Liver (tissue), 9 donors: Measurements from ENCODE around the gene ADIG. TPM values are rescaled to one million over a fixed set of nuclear protein-coding genes. Genes with fewer than 3 reads are reported as not detected.

Experiments used
- DNase-seq: peaks from one replicate; pipeline ENCODE4 v3.0.0-alpha.2; 2017; ENCODE audit warnings: low spot score
- H3K27ac ChIP-seq, 2 donors: one replicate each; pipeline ENCODE4 v1.7.0; 2013; ENCODE audit warnings: inconsistent platforms in 2 of 2, low read length in 2 of 2, control low read depth in 1 of 2, low read depth in 1 of 2, mild to moderate bottlenecking in 1 of 2
- H3K27me3 ChIP-seq, 4 donors: one replicate each; pipeline versions ENCODE4 v1.6.1 to v1.7.0; 2013; ENCODE audit warnings: low read length in 3 of 4, inconsistent platforms in 1 of 4, mild to moderate bottlenecking in 1 of 4, moderate library complexity in 1 of 4; ENCODE audit not compliant: control insufficient read depth in 4 of 4, insufficient read depth in 4 of 4
- H3K36me3 ChIP-seq, 4 donors: one replicate each; pipeline versions ENCODE4 v1.6.1 to v1.7.0; 2013; ENCODE audit warnings: low read length in 3 of 4, mild to moderate bottlenecking in 3 of 4, low read depth in 1 of 4, moderate library complexity in 1 of 4; ENCODE audit not compliant: control insufficient read depth in 4 of 4, insufficient read depth in 3 of 4
- H3K4me1 ChIP-seq, 4 donors: one replicate each; pipeline versions ENCODE4 v1.6.1 to v1.7.0; 2013; ENCODE audit warnings: low read length in 3 of 4, mild to moderate bottlenecking in 3 of 4, moderate library complexity in 1 of 4; ENCODE audit not compliant: control insufficient read depth in 4 of 4, insufficient read depth in 4 of 4
- H3K4me3 ChIP-seq, 3 donors: one replicate each; pipeline versions ENCODE4 v1.6.1 to v1.7.0; 2013; ENCODE audit warnings: low read length in 3 of 3, control low read depth in 1 of 3, low read depth in 1 of 3, mild to moderate bottlenecking in 1 of 3
- H3K9ac ChIP-seq, 2 donors: one replicate each; pipeline ENCODE4 v1.7.0; 2013; ENCODE audit warnings: low read length in 2 of 2, mild to moderate bottlenecking in 2 of 2, moderate library complexity in 2 of 2, control low read depth in 1 of 2, low read depth in 1 of 2
- H3K9me3 ChIP-seq, 4 donors: one replicate each; pipeline versions ENCODE4 v1.6.1 to v1.7.0; 2013; ENCODE audit warnings: low read length in 3 of 4; ENCODE audit not compliant: control insufficient read depth in 4 of 4
- EGR1 ChIP-seq, 2 donors: IDR thresholded peaks; 2 replicates each; pipeline ENCODE4 v1.6.1; 2016 to 2018; ENCODE audit warnings: antibody characterized with exemption in 2 of 2, low read depth in 2 of 2
- FOXA1 ChIP-seq: IDR thresholded peaks from 2 replicates; pipeline ENCODE4 v1.6.1; 2016; ENCODE audit warnings: antibody characterized with exemption
- FOXA2 ChIP-seq: IDR thresholded peaks from 2 replicates; pipeline ENCODE4 v1.6.1; 2016; ENCODE audit warnings: antibody characterized with exemption
- GABPA ChIP-seq, 2 donors: IDR thresholded peaks in 1 of 2; conservative IDR thresholded peaks in 1 of 2; 2 replicates each; pipeline ENCODE4 v1.6.1; 2016; ENCODE audit warnings: antibody characterized with exemption in 2 of 2, mild to moderate bottlenecking in 1 of 2, moderate library complexity in 1 of 2
- HNF4A ChIP-seq, 2 donors: conservative IDR thresholded peaks; 2 replicates each; pipeline ENCODE4 v1.6.1; 2016; ENCODE audit warnings: antibody characterized with exemption in 2 of 2, mild to moderate bottlenecking in 2 of 2
- HNF4G ChIP-seq: IDR thresholded peaks from 2 replicates; pipeline ENCODE4 v1.6.1; 2016; ENCODE audit warnings: antibody characterized with exemption
- JUND ChIP-seq, 2 donors: IDR thresholded peaks; 2 replicates each; pipeline ENCODE4 v1.6.1; 2016; ENCODE audit warnings: antibody characterized with exemption in 2 of 2
- NR2F2 ChIP-seq: IDR thresholded peaks from 2 replicates; pipeline ENCODE4 v1.6.1; 2016; ENCODE audit warnings: antibody characterized with exemption
- RAD21 ChIP-seq, 2 donors: IDR thresholded peaks; 2 replicates each; pipeline ENCODE4 v1.6.1; 2016; ENCODE audit warnings: antibody characterized with exemption in 2 of 2, mild to moderate bottlenecking in 2 of 2
- RXRA ChIP-seq, 2 donors: IDR thresholded peaks; 2 replicates each; pipeline ENCODE4 v1.6.1; 2017 to 2018; ENCODE audit warnings: antibody characterized with exemption in 2 of 2, mild to moderate bottlenecking in 1 of 2
- SP1 ChIP-seq: IDR thresholded peaks from 2 replicates; pipeline ENCODE4 v1.6.1; 2018; ENCODE audit warnings: antibody characterized with exemption, mild to moderate bottlenecking
- TAF1 ChIP-seq: conservative IDR thresholded peaks from 2 replicates; pipeline ENCODE4 v1.6.1; 2016; ENCODE audit warnings: antibody characterized with exemption, mild to moderate bottlenecking
- WGBS: extraction: QIAGEN DNeasy Blood & Tissue Kit; methylation state at CpG from one replicate; pipeline ENCODE4 v1.1.7; 2013; 5-methylcytosine and 5-hydroxymethylcytosine counted together
- polyA plus RNA-seq, 2 donors: library from polyadenylated mRNA; stranded (reverse) in 1 of 2; unstranded in 1 of 2; fragments of 200-250 nt in 1 of 2; fragments of >200 nt in 1 of 2; fragmentation: Nextera tagmentation in 1 of 2; extraction: Ambion mirVana in 1 of 2; gene quantifications; one replicate each; pipeline versions ENCODE4 v1.2.1 to v1.2.3, GENCODE V29; 2013 to 2015
- total RNA-seq, 2 donors: library from RNA; depleted of rRNA; stranded (reverse); fragments of >200 nt; gene quantifications; one replicate each; pipeline ENCODE4 v1.2.3, GENCODE V29; 2014
- TF ChIP-seq, protein P1 (sequence below): IDR thresholded peaks from 2 replicates; pipeline ENCODE4 v1.6.1; 2016; ENCODE audit warnings: antibody characterized with exemption
- TF ChIP-seq, protein P2 (sequence below): IDR thresholded peaks from 2 replicates; pipeline ENCODE4 v1.6.1; 2016; ENCODE audit warnings: antibody characterized with exemption, mild to moderate bottlenecking
- TF ChIP-seq, protein P3 (sequence below): IDR thresholded peaks from 2 replicates; pipeline ENCODE4 v1.6.1; 2016; ENCODE audit warnings: antibody characterized with exemption
- donor health status: healthy.
- donor health status: healthy.
- donor health status: healthy.
- donor health status: healthy.
- donor health status: healthy.

The ADIG gene
- total and polyA plus RNA-seq, 4 donors, result not detected

DNA sequence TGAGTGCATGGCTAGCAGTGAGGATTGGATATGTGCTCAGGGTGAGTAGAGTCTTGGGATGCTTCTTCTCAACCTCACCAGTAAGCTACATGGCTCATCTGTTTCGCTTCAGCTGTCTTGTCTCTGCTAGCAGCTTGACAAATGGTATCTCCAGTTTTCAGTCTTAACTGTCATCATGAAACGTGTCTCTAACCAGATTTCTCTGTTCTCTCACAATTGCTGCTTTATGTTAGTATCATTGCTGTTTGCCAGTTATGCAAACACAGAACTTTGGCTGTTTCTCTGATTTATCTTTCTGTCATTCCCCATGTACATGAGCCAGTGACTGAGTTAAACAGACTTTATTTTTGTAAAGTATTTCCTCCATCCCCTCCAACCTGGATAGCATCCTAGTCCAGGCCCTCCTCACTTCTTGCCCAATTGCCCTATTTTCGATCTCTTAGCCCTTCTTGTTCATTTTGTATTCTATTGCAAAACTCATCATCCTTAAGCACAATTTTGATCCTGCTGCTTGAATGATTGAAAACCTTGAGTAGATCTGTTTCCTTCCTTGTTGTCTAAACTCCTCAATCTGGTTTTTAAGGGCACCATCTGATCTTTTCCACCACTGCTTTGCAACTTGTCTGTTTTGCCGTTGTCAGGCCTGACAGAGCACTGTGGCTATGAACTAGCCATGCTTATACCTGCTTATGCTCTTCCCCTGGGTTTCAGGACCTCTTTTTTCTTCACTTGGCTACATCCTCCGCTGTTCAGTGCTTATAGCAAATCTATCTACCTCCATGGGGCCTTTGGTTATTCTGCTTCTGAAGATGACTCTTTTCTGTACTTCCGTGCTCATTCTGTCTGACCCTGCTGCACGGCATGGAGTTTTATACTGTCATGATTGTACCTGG lies 37.7 kb upstream of the ADIG start:
- H3K27ac ChIP-seq, result no peak overlapping the region
- no peaks in the 10 kb centered on the region for H3K27me3 ChIP-seq
- DNase-seq, result no peak
- peaks cover 8 to 86% (median 60%) of the 10 kb centered on the region in 4 donors for H3K36me3 ChIP-seq
- no peak overlapping the region for H3K9ac ChIP-seq
- H3K4me3 ChIP-seq, result no peak overlapping the region
- peaks cover 0 to 1% (median 0%) of the 10 kb centered on the region in 4 donors for H3K4me1 ChIP-seq
- WGBS, result 92% methylated on average over 7 of the region's 7 CpGs
- H3K9me3 ChIP-seq, result no peaks in the 10 kb centered on the region
- no peak for TF ChIP-seq NR2F2
- TF ChIP-seq RAD21 (IDR thresholded peaks at IDR 0.05), result no peak
- no peak for TF ChIP-seq EGR1 (IDR thresholded peaks at IDR 0.05; ENCODE audit: low read depth in 2 of 2)
- no peak for TF ChIP-seq TAF1
- TF ChIP-seq, protein P1, sequence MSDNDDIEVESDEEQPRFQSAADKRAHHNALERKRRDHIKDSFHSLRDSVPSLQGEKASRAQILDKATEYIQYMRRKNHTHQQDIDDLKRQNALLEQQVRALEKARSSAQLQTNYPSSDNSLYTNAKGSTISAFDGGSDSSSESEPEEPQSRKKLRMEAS, result no peak
- TF ChIP-seq FOXA1, result no peak
- TF ChIP-seq JUND (IDR thresholded peaks at IDR 0.05), result no peak
- TF ChIP-seq RXRA (IDR thresholded peaks at IDR 0.05), result no peak
- TF ChIP-seq GABPA (IDR thresholded peaks at IDR 0.05 in 1 of 2, conservative IDR thresholded peaks at IDR 0.05 in 1 of 2), result no peak
- TF ChIP-seq, protein P2, sequence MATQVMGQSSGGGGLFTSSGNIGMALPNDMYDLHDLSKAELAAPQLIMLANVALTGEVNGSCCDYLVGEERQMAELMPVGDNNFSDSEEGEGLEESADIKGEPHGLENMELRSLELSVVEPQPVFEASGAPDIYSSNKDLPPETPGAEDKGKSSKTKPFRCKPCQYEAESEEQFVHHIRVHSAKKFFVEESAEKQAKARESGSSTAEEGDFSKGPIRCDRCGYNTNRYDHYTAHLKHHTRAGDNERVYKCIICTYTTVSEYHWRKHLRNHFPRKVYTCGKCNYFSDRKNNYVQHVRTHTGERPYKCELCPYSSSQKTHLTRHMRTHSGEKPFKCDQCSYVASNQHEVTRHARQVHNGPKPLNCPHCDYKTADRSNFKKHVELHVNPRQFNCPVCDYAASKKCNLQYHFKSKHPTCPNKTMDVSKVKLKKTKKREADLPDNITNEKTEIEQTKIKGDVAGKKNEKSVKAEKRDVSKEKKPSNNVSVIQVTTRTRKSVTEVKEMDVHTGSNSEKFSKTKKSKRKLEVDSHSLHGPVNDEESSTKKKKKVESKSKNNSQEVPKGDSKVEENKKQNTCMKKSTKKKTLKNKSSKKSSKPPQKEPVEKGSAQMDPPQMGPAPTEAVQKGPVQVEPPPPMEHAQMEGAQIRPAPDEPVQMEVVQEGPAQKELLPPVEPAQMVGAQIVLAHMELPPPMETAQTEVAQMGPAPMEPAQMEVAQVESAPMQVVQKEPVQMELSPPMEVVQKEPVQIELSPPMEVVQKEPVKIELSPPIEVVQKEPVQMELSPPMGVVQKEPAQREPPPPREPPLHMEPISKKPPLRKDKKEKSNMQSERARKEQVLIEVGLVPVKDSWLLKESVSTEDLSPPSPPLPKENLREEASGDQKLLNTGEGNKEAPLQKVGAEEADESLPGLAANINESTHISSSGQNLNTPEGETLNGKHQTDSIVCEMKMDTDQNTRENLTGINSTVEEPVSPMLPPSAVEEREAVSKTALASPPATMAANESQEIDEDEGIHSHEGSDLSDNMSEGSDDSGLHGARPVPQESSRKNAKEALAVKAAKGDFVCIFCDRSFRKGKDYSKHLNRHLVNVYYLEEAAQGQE, result no peak
- TF ChIP-seq HNF4G, result no peak
- TF ChIP-seq, protein P3, sequence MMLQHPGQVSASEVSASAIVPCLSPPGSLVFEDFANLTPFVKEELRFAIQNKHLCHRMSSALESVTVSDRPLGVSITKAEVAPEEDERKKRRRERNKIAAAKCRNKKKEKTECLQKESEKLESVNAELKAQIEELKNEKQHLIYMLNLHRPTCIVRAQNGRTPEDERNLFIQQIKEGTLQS, result no peak
- TF ChIP-seq HNF4A (conservative IDR thresholded peaks at IDR 0.05), result no peak

DNA sequence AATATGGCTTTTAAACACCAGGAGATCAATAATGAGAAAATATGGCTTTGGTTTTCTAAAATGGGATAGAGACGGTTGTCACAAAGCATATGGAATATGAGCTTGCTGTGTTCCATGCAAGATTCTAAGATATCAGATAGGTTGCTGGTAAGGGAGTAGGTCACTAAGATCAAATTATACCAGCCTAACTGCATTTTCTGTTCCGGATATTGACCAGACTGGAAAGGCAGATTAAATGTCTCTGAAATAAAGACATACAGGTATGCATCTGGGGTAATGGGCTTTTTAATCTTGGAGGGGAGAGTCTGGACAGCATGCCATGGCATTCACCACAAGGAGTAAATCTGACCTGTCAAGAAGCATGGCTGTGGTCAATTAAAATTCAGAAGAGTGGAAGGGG lies 35.2 kb upstream of the ADIG start:
- Histone ChIP-seq H3K36me3 (peaks cover 8 to 69% (median 55%) of the 10 kb centered on the region in 4 donors), H3K9me3 (no peaks in the 10 kb centered on the region), H3K9ac (no peak overlapping the region), H3K4me3 (no peak overlapping the region), H3K4me1 (peaks cover 0 to 1% (median 0%) of the 10 kb centered on the region in 4 donors), H3K27ac (no peak overlapping the region), H3K27me3 (no peaks in the 10 kb centered on the region)
- no peak for DNase-seq
- 96% methylated on average over 2 of the region's 2 CpGs for whole genome bisulfite sequencing
- TF ChIP-seq JUND (IDR thresholded peaks at IDR 0.05) (no peak), FOXA1 (no peak), HNF4A (conservative IDR thresholded peaks at IDR 0.05) (no peak), EGR1 (IDR thresholded peaks at IDR 0.05; ENCODE audit: low read depth in 2 of 2) (no peak), SP1 (no peak), FOXA2 (no peak)
